Upper lobe of right lung (tissue), 1 donor: ENCODE measurements around the gene HYCC1. TPM values are rescaled to one million over a fixed set of nuclear protein-coding genes. Genes with fewer than 3 reads are reported as not detected.
"Not testable (repeated sequence)": the region's sequence is repeated elsewhere in the genome, so short reads cannot be mapped to it uniquely, and the experiment has no call there.

ENCODE experiments used
- ATAC-seq: fragments of 200-7000 bp; cut with Tn5 transposase; one replicate; pipeline ENCODE4 v1.9.1; 2020; ENCODE audit warnings: mild to moderate bottlenecking, moderate library complexity
- DNase-seq: peaks from one replicate; pipeline ENCODE4 v3.0.0-alpha.2; 2020
- H3K27ac ChIP-seq: fragments of 200-600 bp; one replicate; pipeline ENCODE4 v1.8.0; 2022
- H3K27me3 ChIP-seq: fragments of 200-600 bp; one replicate; pipeline ENCODE4 v1.8.0; 2022; ENCODE audit warnings: mild to moderate bottlenecking
- H3K36me3 ChIP-seq: fragments of 200-600 bp; one replicate; pipeline ENCODE4 v1.8.0; 2022
- H3K4me1 ChIP-seq: fragments of 200-600 bp; one replicate; pipeline ENCODE4 v1.8.0; 2022
- H3K4me3 ChIP-seq: fragments of 200-600 bp; one replicate; pipeline ENCODE4 v1.8.0; 2022; ENCODE audit warnings: mild to moderate bottlenecking
- H3K9me3 ChIP-seq: fragments of 200-600 bp; one replicate; pipeline ENCODE4 v1.8.0; 2022
- intact Hi-C: fragments of 100-400 bp; cut with DNase I; formaldehyde crosslinking; loops from one replicate; pipeline ENCODE4 v1.11.0; 2022
- total RNA-seq: library from RNA; stranded (reverse); fragmentation: NEBNext Ultra II Directional; extraction: Animal tissue kit (Norgen Biotek cat#: 25700); gene quantifications from one replicate; pipeline ENCODE4 v1.2.1, GENCODE V29; 2021
- TF ChIP-seq, protein P1 (sequence below): fragments of 200-600 bp; IDR thresholded peaks from one replicate; pipeline ENCODE4 v1.8.0; 2022; ENCODE audit warnings: antibody characterized with exemption
- donor health status: DM: no; HTN: yes; CAD: no; lungs with severe emphysema.

HYCC1 gene
- total RNA-seq, 1 donor from 2014 or later, result 47.7 TPM

DNA sequence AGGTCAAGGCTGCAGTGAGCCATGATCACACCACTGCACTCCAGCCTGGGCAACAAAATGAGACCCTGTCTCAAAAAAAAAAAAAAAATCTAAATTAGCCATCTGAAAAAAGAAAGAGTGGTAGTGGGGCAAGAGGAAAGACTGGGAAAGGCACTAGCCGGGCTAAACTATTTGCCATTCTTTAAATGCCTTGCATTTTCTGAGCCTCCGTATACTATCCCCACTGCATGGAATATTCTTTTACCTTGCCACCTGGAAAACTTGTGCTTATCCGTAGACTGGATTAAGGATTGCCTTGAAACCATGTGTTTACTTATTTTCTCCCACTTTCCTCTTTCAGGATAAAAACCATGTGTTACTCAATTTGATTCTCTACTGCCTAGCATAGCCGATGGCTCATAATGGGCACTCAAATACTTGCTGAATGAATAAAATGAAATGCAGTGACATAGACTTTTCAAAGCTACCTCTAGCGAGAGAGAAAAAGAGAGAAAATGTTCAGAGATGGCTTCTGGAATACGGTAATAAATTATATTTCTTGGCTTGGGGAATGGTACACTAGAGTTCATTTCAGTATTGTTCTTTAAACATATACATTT is 30.6 kb downstream of the HYCC1 start:
- no peaks in the 10 kb centered on the region for H3K9me3 ChIP-seq
- H3K4me3 ChIP-seq, result no peak overlapping the region
- no peaks in the 10 kb centered on the region for H3K4me1 ChIP-seq
- no peak for ATAC-seq
- no peaks in the 10 kb centered on the region for H3K27me3 ChIP-seq
- intact Hi-C loops, result no loop called here
- no peaks in the 10 kb centered on the region for H3K36me3 ChIP-seq
- H3K27ac ChIP-seq, result no peak overlapping the region
- DNase-seq, result no peak
- TF ChIP-seq, protein P1, sequence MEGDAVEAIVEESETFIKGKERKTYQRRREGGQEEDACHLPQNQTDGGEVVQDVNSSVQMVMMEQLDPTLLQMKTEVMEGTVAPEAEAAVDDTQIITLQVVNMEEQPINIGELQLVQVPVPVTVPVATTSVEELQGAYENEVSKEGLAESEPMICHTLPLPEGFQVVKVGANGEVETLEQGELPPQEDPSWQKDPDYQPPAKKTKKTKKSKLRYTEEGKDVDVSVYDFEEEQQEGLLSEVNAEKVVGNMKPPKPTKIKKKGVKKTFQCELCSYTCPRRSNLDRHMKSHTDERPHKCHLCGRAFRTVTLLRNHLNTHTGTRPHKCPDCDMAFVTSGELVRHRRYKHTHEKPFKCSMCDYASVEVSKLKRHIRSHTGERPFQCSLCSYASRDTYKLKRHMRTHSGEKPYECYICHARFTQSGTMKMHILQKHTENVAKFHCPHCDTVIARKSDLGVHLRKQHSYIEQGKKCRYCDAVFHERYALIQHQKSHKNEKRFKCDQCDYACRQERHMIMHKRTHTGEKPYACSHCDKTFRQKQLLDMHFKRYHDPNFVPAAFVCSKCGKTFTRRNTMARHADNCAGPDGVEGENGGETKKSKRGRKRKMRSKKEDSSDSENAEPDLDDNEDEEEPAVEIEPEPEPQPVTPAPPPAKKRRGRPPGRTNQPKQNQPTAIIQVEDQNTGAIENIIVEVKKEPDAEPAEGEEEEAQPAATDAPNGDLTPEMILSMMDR, result no peak

DNA sequence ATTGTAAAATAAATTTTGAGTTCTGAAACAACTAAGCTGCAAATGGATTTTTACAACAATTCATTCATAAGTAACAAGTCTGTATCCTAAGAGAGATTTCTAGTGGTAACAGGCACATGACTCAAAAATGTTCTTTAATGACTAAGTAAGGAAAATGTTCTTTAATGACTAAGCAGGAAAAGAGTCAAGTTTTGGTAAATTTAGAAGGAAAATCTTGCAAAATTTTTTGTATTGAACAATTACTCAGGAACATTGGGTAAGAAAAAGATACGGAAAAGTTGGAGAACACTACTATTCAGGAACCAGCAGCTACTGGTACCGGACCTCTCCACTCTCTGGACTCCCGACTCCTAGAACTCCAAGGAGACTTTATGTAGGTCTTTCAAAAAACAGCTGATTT is 33.5 kb downstream of the HYCC1 start:
- TF ChIP-seq, protein P1, result no peak
- no peak for DNase-seq
- no peak for ATAC-seq
- Histone ChIP-seq H3K27me3 (no peaks in the 10 kb centered on the region), H3K4me3 (no peak overlapping the region), H3K4me1 (no peaks in the 10 kb centered on the region), H3K27ac (no peak overlapping the region), H3K36me3 (no peaks in the 10 kb centered on the region), H3K9me3 (no peaks in the 10 kb centered on the region)
- intact Hi-C loops, result no loop called here

DNA sequence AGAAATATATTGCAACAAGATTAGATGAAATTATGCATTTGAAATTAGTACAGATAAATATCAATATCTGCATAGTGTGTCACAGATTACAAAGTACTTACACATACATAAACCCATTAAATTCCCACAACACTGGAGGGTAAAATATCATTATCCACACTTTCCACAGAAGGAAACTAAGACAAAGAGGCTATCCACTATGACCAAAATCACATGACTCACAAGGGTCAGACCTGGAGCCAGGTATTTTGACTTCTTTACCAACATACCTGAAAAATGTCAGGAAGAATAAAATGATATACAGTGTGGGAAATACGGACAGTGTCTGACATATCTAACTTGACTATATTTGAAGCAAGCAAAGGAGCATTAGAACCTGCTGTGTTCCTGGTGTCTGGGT is 34.1 kb downstream of the HYCC1 start:
- ATAC-seq (no peak), DNase-seq (no peak)
- Histone ChIP-seq H3K36me3 (no peaks in the 10 kb centered on the region), H3K27ac (no peak overlapping the region), H3K27me3 (no peaks in the 10 kb centered on the region), H3K9me3 (no peaks in the 10 kb centered on the region), H3K4me3 (no peak overlapping the region), H3K4me1 (no peaks in the 10 kb centered on the region)
- intact Hi-C loops, result no loop called here
- TF ChIP-seq, protein P1, result no peak

DNA sequence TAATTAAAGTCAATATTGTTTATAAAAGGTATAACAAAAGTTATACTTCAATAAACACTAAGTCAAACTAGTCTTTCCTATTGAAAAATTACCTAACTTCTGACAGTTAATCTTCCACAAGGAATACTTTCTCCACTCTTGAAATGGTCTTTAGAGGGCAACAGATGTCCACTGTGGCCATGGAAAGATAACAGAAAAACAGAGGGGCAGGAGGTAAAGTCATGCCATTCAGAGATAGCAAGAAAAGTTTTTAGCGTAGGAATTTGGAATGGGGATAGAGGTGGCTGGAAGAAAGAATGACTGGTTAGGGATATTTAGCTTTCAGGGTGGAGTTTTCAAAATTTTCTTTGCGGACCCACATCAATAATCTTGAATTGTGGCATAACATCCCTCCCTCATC is 34.7 kb downstream of the HYCC1 start:
- no peak for DNase-seq
- intact Hi-C loops, result no loop called here
- no peak overlapping the region for H3K27ac ChIP-seq

DNA sequence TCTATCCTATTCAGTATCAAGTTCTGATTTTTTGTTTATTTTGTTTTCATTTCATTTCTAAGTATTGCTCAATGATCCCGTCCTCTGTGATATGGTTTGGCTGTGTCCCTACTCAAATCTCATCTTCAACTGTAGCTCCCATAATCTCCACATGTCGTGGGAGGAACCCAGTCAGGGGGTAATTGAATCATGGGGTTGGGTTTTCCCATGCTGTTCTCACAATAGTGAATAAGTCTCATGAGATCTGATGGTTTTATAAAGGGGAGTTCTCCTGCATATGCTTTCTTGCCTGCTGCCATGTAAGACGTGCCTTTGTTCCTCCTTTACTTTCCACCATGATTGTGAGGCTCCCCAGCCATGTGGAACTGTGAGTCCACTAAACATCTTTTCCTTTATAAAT is 39.3 kb downstream of the HYCC1 start:
- H3K27ac ChIP-seq, ATAC-seq, H3K9me3 ChIP-seq, H3K4me1 ChIP-seq, intact Hi-C loops, H3K27me3 ChIP-seq, DNase-seq, H3K4me3 ChIP-seq: not testable (repeated sequence)
- peaks cover 11% of the 10 kb centered on the region for H3K36me3 ChIP-seq

More for the DNA sequence above, 34.7 kb downstream of the HYCC1 start:
- no peaks in the 10 kb centered on the region for H3K4me1 ChIP-seq
- no peaks in the 10 kb centered on the region for H3K9me3 ChIP-seq
- TF ChIP-seq, protein P1, result no peak
- H3K27me3 ChIP-seq, result no peaks in the 10 kb centered on the region
- H3K4me3 ChIP-seq, result no peak overlapping the region
- H3K36me3 ChIP-seq, result peaks cover 6% of the 10 kb centered on the region
- no peak for ATAC-seq

DNA sequence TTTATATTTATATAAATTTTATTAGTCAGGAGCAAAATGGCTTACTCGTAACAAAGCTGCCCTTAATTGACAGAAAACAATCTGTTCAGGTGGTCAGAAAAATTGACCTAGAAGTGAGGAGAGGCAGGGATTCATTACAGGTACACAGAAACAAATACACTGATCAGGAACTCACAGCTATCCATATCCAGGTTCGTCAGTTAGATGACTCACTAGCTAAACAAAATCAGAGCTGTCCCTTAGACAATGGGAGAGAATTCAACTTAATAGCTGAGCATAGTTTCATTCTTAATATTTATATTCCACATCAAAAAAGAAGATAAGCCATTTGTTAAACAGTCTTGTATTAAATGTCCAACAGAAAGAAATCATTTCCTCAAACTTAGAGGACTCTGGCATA is 41.7 kb downstream of the HYCC1 start:
- DNase-seq (no peak), ATAC-seq (no peak)
- peaks cover 11% of the 10 kb centered on the region for H3K36me3 ChIP-seq
- no peaks in the 10 kb centered on the region for H3K27me3 ChIP-seq
- no peaks in the 10 kb centered on the region for H3K4me1 ChIP-seq
- TF ChIP-seq, protein P1, result no peak
- H3K27ac ChIP-seq, result no peak overlapping the region
- H3K4me3 ChIP-seq, result no peak overlapping the region
- intact Hi-C loops, result no loop called here
- no peaks in the 10 kb centered on the region for H3K9me3 ChIP-seq
